CD4-positive, alpha-beta T cell treated with Interleukin-4 for 1 hour (primary cell): ENCODE results near the gene ADGRG7.
"Not testable (repeated sequence)": the region's sequence is repeated elsewhere in the genome, so short reads cannot be mapped to it uniquely, and the experiment has no call there.

Experiments used
- DNase-seq, 2 donors: peaks; one replicate each; pipeline ENCODE4 v3.0.0-alpha.2; 2020 to 2022

Gene ADGRG7

DNA sequence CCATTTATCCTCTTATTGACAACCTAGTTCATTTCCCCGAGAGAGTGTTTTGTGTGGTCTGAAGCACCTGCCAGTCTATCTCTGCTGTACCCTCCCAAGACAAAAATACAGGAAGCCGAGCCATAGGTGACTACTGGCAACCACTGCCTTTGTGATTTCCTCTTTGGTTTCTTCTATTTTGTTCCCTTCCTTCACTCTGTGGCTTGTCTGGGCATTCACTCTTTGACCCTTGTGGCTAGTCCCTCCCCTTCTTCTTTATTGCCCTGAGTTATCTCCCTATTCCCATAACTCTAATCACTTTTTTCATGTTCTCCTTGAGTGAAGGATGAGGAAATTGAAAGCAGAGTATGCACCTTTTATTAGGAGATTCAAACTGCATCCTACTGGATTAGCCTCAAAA is at the start of gene ADGRG7:
ADGRG7 (plus strand) TSS at position 297 of the 400 bp plus-strand sequence. CDS start 256 bp downstream, outside the sequence.
- DNase-seq = no peak

GRCh38 chr3:100560426-100560825 is 49.0 kb upstream of the ADGRG7 start:
- no peak for DNase-seq

- DNase-seq = no peak
Observed at GRCh38 chr3:100561459-100562158, 47.8 kb upstream of the ADGRG7 start.

DNA sequence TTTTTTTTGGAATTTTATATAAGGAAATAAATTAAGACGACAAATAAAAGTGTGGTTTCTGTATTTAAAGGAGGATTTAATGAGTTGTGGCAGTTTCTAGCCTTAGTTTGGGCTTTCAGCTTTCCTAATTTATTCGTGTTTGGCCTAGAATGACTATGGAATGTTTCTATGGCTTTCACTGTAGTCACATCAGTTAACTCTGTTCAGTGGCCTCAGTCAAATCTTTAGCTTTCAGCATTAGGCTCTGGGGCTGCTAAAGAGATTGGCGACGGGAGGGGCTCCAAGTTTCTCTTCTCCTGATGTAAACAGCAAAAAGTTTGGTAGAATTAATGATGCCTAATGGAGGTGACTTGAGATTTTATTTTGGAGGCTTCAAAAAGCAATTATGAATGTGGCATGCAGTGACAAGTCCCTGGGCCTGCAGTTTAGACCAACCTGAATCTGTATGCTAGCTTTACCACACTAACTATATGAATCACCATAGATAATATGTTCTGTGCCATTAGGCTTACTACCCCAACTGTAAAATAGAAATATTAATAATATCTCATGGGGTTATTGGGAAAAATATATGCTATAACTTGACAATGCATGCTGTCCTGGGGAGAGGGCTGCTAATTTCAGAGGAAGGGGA is 47.1 kb upstream of the ADGRG7 start:
- no peak for DNase-seq

DNA sequence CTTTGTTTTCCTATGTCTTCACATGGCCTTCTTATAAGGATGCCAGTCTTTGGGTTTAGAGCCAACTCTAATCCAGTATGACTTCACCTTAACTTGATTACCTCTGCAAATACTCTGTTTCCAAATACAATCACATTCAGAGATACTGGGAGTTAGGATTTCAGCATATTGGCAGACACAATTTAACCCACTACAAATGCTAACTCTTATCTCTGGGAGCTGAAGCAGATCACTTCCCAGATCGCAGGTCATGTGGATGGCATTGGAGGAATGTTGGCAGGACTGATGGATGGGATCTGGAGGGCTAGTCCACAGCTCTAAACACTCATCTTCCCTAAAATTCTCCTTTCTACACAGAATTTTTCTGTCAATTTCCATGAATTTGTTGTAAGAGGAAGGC is 46.2 kb upstream of the ADGRG7 start:
- DNase-seq = no peak

- no peak for DNase-seq
Observed at GRCh38 chr3:100563652-100564211, 45.7 kb upstream of the ADGRG7 start.

DNA sequence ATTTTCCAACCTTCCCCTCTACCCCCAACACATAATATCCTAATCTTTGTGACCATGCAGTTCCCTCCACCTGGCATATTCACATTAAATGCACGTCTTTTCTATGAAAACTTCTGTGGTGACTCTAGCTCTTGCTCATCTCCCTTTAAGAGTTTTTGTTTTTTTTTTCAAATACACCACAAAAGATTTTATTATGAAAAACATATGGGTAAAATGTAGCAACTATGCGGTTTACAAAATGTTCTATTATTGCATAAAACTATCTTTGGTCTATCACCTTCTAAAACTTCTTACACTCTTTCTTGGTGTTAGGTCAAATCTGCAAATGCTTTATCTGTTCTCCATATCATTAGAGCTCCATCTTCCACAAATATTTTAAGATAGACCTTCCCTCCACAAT is 38.6 kb upstream of the ADGRG7 start:
- no peak for DNase-seq

- no peak for DNase-seq
Observed at GRCh38 chr3:100574536-100574935, 34.9 kb upstream of the ADGRG7 start.

GRCh38 chr3:100575704-100576103 is 33.7 kb upstream of the ADGRG7 start:
- no peak for DNase-seq

- no peak for DNase-seq
Observed at GRCh38 chr3:100577382-100578008, 31.9 kb upstream of the ADGRG7 start.

GRCh38 chr3:100578646-100579045 is 30.8 kb upstream of the ADGRG7 start:
- DNase-seq = no peak

DNA sequence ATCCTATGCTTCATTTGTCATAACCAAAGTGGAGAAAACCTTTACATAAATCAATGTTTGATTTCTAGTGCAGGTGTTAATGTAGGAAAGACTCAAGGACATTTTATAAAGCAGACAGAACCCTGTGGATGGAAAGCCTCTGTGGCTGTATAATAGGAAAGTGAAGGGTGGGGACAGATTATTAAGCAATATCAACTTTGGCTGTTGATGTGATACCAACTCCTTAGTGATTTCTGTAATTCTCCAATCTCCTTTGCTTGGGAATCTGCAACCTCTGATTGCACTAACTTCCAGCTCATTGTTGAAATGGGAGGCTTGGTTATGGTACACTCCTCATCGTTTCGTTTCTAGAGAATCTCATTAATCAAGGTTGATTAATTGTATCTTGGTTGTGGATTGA is 29.3 kb upstream of the ADGRG7 start:
- DNase-seq = no peak

- no peak for DNase-seq
Observed at GRCh38 chr3:100581650-100582049, 27.8 kb upstream of the ADGRG7 start.

- DNase-seq = not testable (repeated sequence)
Observed at GRCh38 chr3:100582157-100582556, 27.2 kb upstream of the ADGRG7 start.

DNA sequence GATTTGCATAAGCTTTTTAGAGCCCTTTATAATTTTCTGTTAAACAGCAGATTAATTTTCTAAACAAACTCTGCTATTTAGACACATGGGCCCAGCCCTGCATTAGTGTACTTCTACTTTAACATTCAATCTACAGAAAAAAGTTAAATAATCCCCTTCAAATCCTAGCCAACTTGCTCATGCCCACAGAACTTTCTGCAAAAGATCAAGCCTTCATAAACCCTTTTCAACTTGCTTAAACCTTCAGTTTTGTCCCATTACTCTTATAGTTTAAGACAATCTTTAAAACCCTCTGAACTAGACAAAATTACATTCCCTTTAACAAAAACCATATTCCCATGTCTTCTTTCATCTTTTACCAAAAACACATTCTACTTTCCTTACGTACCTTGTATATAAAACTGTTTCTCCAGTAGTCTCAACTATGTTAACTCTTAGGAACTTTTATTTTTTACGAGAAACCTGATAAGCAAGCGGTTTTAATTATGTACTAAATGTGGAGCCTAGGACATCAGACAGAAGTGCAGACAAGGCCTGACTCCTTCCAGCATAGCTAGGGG is 25.2 kb upstream of the ADGRG7 start:
- DNase-seq = no peak

DNA sequence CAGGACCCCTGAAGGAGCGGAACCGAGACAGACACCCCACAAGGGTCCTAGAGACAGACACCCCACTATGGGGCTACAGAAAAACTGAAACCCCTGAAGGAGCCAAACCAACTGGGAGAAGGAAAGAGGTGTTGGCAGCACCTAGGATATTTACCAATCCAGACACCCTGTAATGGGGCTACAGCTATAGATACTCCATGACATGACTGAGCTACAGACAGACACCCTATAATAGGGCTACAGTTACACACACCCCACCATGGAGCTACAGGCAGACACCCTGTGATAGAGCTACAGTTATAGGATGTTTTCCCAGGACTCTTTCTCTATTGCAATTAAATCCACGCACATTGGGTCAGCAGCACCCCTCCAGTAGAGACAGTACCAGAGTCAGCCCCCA is 22.6 kb upstream of the ADGRG7 start:
- DNase-seq = no peak

DNA sequence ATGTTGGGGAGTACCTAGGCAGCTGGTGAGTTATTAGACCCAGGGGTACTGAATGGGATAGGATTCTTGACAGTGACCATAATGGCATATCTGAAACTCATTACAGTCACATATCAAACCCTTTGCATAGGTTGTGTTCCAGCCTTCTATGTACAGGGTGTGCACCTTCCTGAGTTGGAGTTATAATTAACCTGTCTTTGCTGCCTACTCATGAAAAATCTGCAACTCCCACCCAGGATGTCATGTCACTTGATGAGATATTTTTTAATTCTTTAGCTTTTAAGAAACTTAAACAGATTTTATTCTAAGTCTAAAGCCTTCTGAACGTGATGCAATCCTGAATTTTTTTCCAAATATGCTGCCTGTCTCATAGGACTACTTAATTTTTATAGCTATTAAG is 21.1 kb upstream of the ADGRG7 start:
- DNase-seq = no peak

DNA sequence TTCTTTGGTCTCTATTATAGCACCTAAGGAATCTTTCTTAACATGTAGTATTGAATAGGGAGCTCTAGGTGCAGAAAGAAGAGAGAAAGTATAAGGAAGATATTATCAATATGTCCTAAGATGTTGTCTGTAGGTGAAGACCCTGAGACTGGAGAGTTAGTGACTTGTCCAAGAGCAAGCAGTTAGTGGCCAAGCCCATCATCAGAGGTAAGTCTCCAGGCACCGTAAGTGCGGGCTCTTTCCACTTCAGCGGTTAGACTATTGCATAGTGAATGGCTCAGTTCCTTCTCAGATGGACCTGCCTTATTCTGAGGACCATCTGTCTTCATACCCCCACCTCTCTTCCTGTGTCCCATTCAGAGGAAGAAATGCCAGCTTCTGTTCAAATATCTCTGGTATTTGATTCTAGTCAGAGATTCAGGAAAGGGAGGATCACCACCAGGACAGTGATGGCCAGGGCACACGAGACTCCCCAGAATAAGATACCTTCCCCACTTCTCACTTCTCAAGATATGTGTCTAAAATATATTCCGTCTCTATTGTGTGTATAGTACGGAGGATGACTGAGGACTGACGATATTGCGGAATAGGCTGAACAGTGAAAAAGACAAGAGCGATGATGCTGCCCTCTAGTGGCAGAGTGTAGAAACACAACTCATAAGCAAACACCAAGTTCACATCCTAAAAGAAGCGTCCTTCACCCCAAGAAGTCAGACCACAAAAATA is 19.1 kb upstream of the ADGRG7 start:
- DNase-seq = peak; percentile 57 to 70

- DNase-seq = no peak
Observed at GRCh38 chr3:100590840-100591147, 18.6 kb upstream of the ADGRG7 start.

DNA sequence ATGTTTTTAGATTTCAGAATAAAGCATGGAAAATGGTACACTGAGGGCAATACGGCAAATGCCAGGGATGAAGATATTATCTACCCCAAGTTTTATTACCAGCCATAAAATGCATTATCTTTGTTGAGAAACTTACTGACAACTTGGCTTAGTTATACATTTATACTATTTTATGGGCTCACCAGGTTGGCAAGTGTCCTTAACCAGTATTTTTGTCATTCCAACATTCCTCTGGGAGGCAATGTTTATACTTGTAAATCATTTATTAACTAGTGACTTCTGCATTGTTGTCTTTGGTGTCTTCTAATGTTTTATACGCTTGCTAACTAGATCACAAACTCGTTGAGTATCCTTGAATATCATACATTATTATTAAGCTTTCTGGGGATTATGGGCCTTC is 18.0 kb upstream of the ADGRG7 start:
- DNase-seq = no peak

DNA sequence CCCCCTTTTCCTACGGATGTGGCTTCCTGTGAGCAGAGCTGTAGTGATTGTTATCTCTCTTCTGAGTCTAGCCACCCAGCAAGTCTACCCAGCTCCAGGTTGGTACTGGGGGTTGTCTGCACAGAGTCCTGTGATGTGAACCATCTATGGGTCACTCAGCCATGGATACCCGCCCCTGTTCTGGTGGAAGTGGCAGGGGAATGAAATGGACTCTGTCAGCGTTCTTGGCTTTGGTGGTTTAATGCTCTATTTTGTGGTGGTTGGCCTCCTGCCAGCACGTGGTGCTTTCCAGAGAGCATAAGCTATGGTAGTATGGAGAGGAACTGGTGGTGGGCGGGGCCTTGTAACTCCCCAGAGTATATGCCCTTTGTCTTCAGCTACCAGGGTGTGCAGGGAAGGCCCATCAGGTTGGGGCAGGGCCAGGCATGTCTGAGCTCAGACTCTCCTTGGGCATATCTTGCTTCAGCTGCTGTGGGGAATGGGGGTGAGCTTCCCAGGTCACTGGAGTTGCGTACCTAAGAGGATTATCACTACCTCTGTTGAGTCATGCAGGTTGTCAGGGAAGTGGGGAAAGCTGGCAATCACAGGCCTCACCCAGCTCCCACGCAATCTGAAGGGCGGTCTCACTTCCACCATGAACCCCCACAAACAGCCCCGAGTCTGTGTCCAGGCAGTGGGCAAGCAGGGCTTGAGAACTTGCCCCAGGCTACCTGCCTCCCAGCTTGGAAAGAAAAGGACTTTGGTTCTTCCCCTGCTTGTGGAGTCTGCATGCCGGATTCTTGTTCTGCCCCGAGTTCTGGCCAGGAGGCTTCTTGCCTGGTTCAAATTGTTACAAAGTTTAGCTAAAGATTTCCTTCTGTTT is 9.0 kb upstream of the ADGRG7 start:
- no peak for DNase-seq
